Uterus (tissue), 2 donors: ENCODE measurements around the gene EDDM13.

Experiments
- CTCF ChIP-seq, 4 experiments: fragments of 200-600 bp in 2 of 4; fragments of 450-650 bp in 2 of 4; sonication (generic) in 2 of 4; IDR thresholded peaks; one replicate each; pipeline ENCODE4 v1.5.1; 2016 to 2019; ENCODE audit warnings: antibody characterized with exemption in 4 of 4, mild to moderate bottlenecking in 2 of 4, moderate library complexity in 1 of 4
- POLR2A ChIP-seq, 2 donors: fragments of 450-650 bp; IDR thresholded peaks; one replicate each; pipeline ENCODE4 v1.6.1; 2016; ENCODE audit warnings: antibody characterized with exemption in 2 of 2, mild to moderate bottlenecking in 1 of 2, moderate library complexity in 1 of 2

DNA sequence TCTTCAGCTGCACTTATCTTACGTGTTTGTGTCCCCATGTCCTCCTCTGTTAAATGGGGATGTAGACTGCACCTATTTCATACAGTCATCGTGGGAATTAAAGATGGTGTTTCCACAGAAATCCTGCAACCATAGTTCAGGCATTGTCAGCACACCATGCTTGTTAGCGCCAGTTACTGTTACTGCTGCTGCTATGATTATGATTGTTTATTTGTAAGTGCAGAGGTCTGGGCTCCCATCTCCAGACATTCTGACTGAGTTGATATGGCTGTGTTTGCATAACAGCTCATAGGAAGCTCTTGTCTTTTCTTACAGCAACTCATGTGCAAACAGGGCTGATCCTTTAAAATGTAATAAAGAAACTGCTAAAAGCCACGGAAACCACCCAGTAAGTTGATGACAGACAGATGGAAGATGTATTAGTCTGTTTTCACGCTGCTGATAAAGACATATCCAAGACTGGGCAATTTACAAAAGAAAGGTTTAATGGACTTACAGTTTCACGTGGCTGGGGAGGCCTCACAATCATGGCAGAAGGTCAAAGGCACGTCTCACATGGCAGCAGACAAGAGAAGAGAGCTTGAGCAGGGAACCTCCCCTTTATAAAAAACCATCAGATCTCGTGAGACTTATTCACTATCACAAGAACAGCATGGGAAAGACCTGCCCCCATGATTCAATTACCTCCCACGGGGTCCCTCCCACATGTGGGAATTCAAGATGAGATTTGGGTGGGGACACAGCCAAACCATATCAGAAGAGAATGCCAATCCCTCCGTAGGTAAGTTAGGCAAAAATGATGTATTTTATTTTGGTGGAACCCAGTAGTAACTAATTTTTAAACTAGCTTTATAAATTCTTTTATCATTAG, 40.5 kb downstream of the EDDM13 start:
- no peak for TF ChIP-seq CTCF (IDR thresholded peaks at IDR 0.05)
- no peak for TF ChIP-seq POLR2A (IDR thresholded peaks at IDR 0.05)
